Caki2 (cell line): ENCODE data around the gene B3GNT3. TPM values are rescaled to one million over a fixed set of nuclear protein-coding genes. Genes with fewer than 3 reads are reported as not detected.

Source experiments
- DNase-seq: peaks from one replicate; pipeline ENCODE4 v3.0.0-alpha.2; 2015; ENCODE audit warnings: low read depth
- in situ Hi-C: cut with HindIII; loops from 2 replicates; pipeline ENCODE4 v1.10.0; 2016; ENCODE audit warnings: low sequenced_read_pairs, low pct_unique_long_range_greater_than_20kb, mixed read lengths
- total RNA-seq: library from RNA; depleted of rRNA; stranded (reverse); fragments of >200 nt; shearing (Covaris generic); gene quantifications from 2 replicates; pipeline ENCODE4 v1.2.3, GENCODE V29; 2014; ENCODE audit warnings: low replicate concordance

The B3GNT3 gene
- total RNA-seq, 1 experiment from 2014 or later: 9.8 TPM

- DNase-seq: no peak
- in situ Hi-C loops: no loop called here
These were observed 26.3 kb downstream of the B3GNT3 start, which contains the start of gene INSL3 for GRCh38 chr19:17821190-17821589. INSL3 (minus strand) TSS chr19:17821519; CDS start chr19:17821506, 13 bp downstream.

- in situ Hi-C loops: no loop called here
These were observed 29.4 kb downstream of the B3GNT3 start for GRCh38 chr19:17824339-17824738.

DNA sequence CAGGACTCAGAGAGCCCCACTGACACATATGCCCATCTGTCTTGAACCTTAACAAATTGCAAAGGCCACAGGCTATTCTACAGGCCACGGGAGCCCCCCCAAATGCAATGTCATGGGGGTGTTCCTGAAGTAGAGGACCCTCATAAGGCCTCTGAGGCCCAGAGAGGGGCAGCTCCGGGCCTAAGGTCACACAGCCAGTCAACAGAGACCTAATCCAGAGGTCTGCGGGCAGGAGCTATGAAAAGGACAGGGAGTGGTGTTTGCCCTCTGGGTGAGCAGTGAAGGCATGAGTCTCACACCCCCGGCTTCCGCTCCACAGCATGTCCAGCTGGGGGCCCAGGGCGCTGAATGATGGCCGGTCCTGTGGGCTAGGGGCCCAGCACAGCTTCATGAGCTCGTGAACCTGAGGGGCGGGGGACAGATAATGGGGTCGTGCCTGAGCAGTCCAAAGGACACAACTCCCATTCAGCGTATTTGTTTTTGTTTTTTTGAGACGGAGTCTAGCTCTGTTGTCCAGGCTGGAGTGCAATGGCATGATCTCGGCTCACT, 31.6 kb downstream of the B3GNT3 start:
- in situ Hi-C loops: no loop called here
- DNase-seq: no peak

More at GRCh38 chr19:17824339-17824738, 29.4 kb downstream of the B3GNT3 start:
- DNase-seq: no peak

DNA sequence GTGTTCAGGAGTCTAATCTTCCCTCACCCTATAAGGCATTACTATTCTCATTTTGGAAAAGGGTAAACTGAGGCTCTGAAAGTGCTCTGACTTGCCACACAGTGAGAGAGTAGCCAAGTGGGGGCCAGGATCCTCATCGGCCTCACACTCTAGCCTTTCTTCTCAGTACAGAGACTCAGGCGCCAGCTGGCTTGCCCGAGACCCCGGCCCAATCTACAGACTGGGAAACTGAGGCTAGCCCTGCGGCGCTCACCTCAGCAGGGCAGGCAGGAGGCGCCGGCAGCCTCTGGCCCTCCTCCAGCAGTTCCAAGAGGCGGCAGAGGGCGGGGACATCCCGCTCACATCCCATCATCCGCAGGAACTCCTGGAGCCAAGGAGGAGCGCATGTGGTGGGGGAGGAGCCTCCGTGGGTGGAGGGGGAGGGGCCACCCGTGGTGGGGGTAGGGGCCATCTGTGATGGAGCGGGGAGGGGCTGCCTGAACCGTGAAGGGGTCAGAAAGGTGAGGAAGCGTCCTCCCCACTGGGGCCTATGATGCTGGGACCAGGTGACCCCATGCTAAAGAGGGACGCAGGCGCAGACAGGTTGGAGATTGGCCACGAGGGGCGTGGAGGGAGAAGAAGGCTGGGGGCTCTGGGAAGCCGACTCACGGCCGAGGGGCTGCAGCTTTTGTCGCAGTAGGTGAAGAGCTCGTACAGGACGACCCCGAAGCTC, 35.1 kb downstream of the B3GNT3 start:
- in situ Hi-C loops: no loop called here
- no peak for DNase-seq

GRCh38 chr19:17830567-17831418, 35.9 kb downstream of the B3GNT3 start:
- peak; percentile 95 for DNase-seq
- in situ Hi-C loops: no loop called here

DNA sequence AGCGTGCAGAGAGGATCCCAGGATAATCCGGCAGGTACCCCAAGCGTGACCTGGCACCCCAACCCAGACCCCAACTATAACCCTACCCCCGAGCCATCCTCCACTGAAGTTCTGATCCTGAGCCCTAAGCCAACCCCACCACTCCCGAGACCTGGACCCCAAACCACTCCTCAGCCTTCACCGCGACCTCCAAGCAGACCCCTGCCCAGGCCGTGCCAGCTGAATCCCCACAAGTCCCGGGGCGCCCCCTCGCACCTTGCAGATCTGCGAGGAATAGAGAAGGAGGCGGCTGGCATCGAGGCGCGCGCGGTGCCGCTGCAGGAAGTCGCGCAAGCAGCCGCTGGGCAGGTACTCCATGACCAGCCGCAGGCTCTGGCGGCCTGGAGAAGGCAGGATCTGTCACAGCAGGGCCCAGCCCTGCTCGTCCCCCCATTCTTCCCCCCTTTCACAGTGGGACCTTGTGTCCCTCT, 36.5 kb downstream of the B3GNT3 start:
- in situ Hi-C loops: no loop called here
- DNase-seq: no peak

- no peak for DNase-seq
- in situ Hi-C loops: no loop called here
These were observed 37.7 kb downstream of the B3GNT3 start for GRCh38 chr19:17832443-17833208.

DNA sequence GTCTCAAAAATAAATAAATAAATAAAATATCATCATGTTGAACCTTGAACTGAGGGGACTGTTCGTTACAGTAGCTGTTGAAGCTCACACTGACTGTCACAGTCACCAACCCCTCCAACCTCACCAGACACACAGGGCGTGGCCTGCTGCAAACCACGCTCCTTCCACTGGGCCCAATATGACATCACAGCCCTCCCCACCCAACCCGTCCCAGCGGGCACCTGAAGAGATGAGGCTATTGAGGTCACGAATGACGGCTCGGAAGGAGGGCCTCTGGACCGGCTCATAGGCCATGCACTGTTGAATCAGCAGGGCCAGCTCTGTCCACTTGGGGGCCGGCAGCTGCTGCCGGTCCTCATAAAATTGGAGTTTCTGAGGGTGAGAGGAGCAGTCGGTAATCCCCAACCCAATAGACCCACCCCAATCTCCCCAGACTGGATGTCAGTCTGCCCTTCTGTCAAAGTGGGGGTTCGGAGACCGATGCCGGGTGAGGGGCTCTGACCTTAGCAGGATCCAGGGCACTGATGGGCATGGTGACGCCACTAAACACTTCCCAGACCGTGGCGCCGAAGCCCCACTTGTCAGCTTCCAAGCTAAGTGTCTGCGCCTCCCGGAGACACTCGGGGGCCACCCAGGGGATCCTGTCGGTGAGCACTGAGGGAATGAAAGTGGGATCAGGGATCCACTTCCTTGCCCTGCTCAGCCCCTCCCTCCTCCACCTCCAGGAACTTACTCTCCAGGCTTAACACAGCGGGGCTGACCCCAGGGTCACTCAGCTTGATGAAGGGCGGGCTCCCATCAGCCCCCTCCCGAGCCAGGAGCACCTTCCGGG, 39.6 kb downstream of the B3GNT3 start:
- in situ Hi-C loops: no loop called here
- DNase-seq: no peak

DNA sequence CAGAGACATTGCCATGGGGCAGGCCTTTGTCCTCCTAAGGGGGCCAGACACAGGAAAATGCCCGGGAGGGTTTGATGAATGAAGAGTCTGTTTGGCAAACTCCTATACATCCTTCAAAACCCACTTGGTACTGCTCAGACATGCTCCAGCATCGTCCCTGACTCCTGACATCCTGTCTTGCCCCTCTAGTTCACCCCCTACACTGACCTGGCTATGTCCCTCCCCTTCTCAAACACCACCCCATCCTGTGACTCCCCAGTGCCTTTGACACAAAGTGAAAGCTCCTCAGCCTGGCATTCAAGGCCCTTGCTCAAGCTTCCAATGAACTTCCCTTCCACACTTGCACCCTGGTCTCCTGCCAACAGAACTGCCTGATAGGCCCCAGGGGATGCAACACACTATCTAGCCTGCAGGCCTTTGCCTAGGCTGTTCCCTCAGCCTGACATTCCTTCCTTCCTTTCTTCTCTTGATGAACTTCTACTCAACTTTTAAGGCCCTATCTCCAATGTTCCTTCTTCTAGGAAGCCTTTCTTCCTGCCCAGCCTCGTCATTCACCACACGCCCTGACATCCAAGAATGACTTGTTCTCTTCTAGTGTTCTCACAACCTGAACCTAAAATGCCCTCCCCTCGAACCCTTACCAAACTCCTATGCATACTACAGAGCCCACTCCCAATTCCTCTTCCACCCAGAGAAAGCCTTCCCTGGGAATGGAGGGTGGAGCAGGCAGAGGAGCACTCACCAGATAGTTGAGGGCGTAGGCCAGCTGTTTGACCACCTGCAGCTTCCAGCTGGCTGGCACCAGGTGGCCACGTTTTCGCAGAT, 40.5 kb downstream of the B3GNT3 start:
- in situ Hi-C loops: no loop called here

GRCh38 chr19:17836530-17836929, 41.6 kb downstream of the B3GNT3 start:
- in situ Hi-C loops: no loop called here
- DNase-seq: no peak

More for the DNA sequence above, 40.5 kb downstream of the B3GNT3 start:
- DNase-seq: no peak

DNA sequence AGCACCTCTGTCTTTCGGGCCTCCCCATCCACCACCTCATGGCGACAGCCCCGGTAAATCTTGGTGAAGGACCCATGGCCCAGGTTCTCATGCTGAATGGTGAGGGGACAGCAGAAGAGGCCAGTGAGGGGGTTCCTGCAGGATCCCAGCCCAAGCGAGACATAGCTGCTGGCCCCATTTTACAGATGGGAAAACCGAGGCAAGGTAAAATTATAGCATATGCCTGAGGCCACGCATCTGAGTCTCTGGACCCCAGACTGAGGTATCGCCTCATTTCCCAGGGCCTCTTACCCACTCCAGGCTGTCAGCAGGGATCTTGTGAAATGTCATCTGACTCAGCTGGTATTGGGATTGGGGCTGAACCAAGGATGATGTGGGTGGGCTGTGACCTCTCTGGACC, 43.0 kb downstream of the B3GNT3 start:
- in situ Hi-C loops: no loop called here
- no peak for DNase-seq

DNA sequence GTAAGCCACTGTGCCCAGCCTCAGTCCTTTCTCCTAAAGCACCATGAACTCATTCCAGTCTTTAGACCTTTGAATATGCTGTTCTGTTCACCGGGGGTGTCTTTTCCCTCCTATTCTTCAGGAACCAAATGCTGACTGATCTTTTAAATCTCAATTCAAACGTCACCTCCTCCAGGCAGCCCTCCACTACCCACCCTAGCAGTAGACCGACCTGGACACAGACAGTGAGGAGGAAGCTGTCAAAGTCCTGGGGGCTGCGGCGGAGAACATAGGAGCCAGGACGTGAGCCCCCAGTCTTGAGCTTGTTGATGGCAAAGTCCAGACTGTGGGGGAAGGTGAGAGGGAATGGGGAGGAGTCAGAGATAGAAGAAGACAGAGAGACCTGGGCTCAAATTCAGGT, 45.1 kb downstream of the B3GNT3 start:
- no peak for DNase-seq
- in situ Hi-C loops: no loop called here

DNA sequence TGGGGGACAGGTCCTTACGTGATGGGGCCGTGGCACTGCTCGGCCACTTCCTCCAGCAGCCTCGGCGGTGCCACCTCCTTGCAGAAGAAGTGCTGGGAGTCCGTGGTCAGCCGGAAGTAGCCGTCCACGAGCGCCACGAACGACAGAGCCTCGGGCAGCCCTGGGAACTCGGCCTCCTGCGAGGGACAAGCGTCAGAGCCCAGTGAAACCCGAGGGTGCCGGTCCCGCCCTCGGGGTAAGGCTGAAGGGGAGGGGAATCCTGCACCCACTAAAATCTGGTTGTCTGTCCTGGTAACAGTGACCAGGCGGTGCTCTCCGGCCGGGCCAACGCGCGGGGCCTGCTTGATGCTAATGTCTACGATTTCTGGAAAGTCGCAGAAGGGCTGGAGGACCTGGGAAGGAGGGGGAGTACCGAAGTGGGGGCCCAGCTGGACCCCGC, 46.5 kb downstream of the B3GNT3 start:
- in situ Hi-C loops: no loop called here
- no peak for DNase-seq

GRCh38 chr19:17841810-17842662, 47.1 kb downstream of the B3GNT3 start:
- peak; percentile 91 for DNase-seq
- in situ Hi-C loops: no loop called here

GRCh38 chr19:17842663-17843291, 47.8 kb downstream of the B3GNT3 start:
- in situ Hi-C loops: no loop called here
- no peak for DNase-seq
